H9 (cell line): ENCODE results near the gene RPS6KB2. TPM values are rescaled to one million over a fixed set of nuclear protein-coding genes. Genes with fewer than 3 reads are reported as not detected.

Source experiments
- DNase-seq: peaks from one replicate; pipeline ENCODE4 v3.0.0-alpha.2; 2017
- H2AFZ ChIP-seq: one replicate; pipeline ENCODE4 v1.6.1; 2013; ENCODE audit warnings: mild to moderate bottlenecking, low read length, control low read depth, moderate library complexity
- H2AK5ac ChIP-seq: 2 replicates; pipeline ENCODE4 v1.6.1; 2013; ENCODE audit warnings: low read length, control low read depth, mixed read lengths; ENCODE audit not compliant: insufficient read length
- H2BK120ac ChIP-seq: one replicate; pipeline ENCODE4 v1.6.1; 2013; ENCODE audit warnings: low read depth, mild to moderate bottlenecking, low read length, control low read depth, inconsistent platforms; ENCODE audit not compliant: poor library complexity, severe bottlenecking
- H2BK12ac ChIP-seq: 2 replicates; pipeline ENCODE4 v1.6.1; 2013; ENCODE audit warnings: low read length, control low read depth, mixed read lengths, low read depth; ENCODE audit not compliant: insufficient read length
- H2BK15ac ChIP-seq: 2 replicates; pipeline ENCODE4 v1.6.1; 2013; ENCODE audit warnings: low read depth, low read length, control low read depth
- H2BK20ac ChIP-seq: one replicate; pipeline ENCODE4 v1.6.1; 2013; ENCODE audit warnings: low read depth, mild to moderate bottlenecking, low read length, control low read depth, inconsistent platforms; ENCODE audit not compliant: poor library complexity, severe bottlenecking
- H2BK5ac ChIP-seq: 2 replicates; pipeline ENCODE4 v1.6.1; 2013; ENCODE audit warnings: low read length, control low read depth, mixed read lengths; ENCODE audit not compliant: insufficient read length
- H3K14ac ChIP-seq: 2 replicates; pipeline ENCODE4 v1.6.1; 2013; ENCODE audit warnings: low read length, control low read depth; ENCODE audit not compliant: insufficient read depth
- H3K18ac ChIP-seq: 2 replicates; pipeline ENCODE4 v1.6.1; 2013; ENCODE audit warnings: low read depth, mild to moderate bottlenecking, mixed read lengths, low read length, control low read depth; ENCODE audit not compliant: insufficient read length
- H3K23ac ChIP-seq: 2 replicates; pipeline ENCODE4 v1.6.1; 2013; ENCODE audit warnings: low read length, control low read depth, mixed read lengths, low read depth; ENCODE audit not compliant: insufficient read length
- H3K23me2 ChIP-seq: 2 replicates; pipeline ENCODE4 v1.6.1; 2013; ENCODE audit warnings: low read depth, mild to moderate bottlenecking, mixed read lengths, low read length, control low read depth; ENCODE audit not compliant: insufficient read length, poor library complexity, severe bottlenecking
- H3K27ac ChIP-seq: 2 replicates; pipeline ENCODE4 v1.5.1; 2013; ENCODE audit warnings: low read length, control low read depth, mixed read lengths, low read depth; ENCODE audit not compliant: insufficient read length
- H3K27me3 ChIP-seq: 2 replicates; pipeline ENCODE4 v1.6.1; 2013; ENCODE audit warnings: low read length, control low read depth, inconsistent platforms; ENCODE audit not compliant: insufficient read depth
- H3K4ac ChIP-seq: 2 replicates; pipeline ENCODE4 v1.6.1; 2013; ENCODE audit warnings: low read depth, mild to moderate bottlenecking, control low read depth, inconsistent platforms, low read length, moderate library complexity
- H3K4me1 ChIP-seq: 2 replicates; pipeline ENCODE4 v1.6.1; 2013; ENCODE audit warnings: low read length, control low read depth, inconsistent platforms; ENCODE audit not compliant: insufficient read depth
- H3K4me2 ChIP-seq: 2 replicates; pipeline ENCODE4 v1.6.1; 2013; ENCODE audit warnings: low read length, control low read depth, mixed read lengths; ENCODE audit not compliant: insufficient read length, insufficient read depth
- H3K56ac ChIP-seq: 2 replicates; pipeline ENCODE4 v1.6.1; 2013; ENCODE audit warnings: low read depth, mild to moderate bottlenecking, mixed read lengths, low read length, control low read depth; ENCODE audit not compliant: insufficient read length
- H3K79me1 ChIP-seq: 2 replicates; pipeline ENCODE4 v1.6.1; 2013; ENCODE audit warnings: low read depth, mild to moderate bottlenecking, moderate library complexity, low read length, control low read depth, inconsistent platforms; ENCODE audit not compliant: insufficient read depth, poor library complexity, severe bottlenecking
- H3K79me2 ChIP-seq: 2 replicates; pipeline ENCODE4 v1.6.1; 2013; ENCODE audit warnings: low read length, control low read depth, inconsistent platforms; ENCODE audit not compliant: insufficient read depth
- H3K9ac ChIP-seq: 2 replicates; pipeline ENCODE4 v1.6.1; 2013; ENCODE audit warnings: low read length, control low read depth, mixed read lengths; ENCODE audit not compliant: insufficient read length; ENCODE audit errors: extremely low read depth
- H3K9me3 ChIP-seq: one replicate; pipeline ENCODE4 v1.6.1; 2013; ENCODE audit warnings: low read depth, low read length, inconsistent platforms; ENCODE audit not compliant: control insufficient read depth
- H3T11ph ChIP-seq: one replicate; pipeline ENCODE4 v1.6.1; 2013; ENCODE audit warnings: mild to moderate bottlenecking, low read length, control low read depth, inconsistent platforms
- H4K20me1 ChIP-seq: one replicate; pipeline ENCODE4 v1.6.1; 2013; ENCODE audit not compliant: control insufficient read depth, insufficient read length, insufficient read depth
- H4K5ac ChIP-seq: 2 replicates; pipeline ENCODE4 v1.6.1; 2013; ENCODE audit warnings: low read depth, mild to moderate bottlenecking, mixed read lengths, low read length, control low read depth; ENCODE audit not compliant: insufficient read length
- H4K8ac ChIP-seq: replicated peaks from 2 replicates; pipeline ENCODE4 v1.6.1; 2013; ENCODE audit warnings: low read length, control low read depth, mixed read lengths, low read depth; ENCODE audit not compliant: insufficient read length
- H4K91ac ChIP-seq: 2 replicates; pipeline ENCODE4 v1.6.1; 2013; ENCODE audit warnings: low read depth, mild to moderate bottlenecking, moderate library complexity, mixed read lengths, low read length, control low read depth; ENCODE audit not compliant: insufficient read length
- H3K27ac Mint-ChIP-seq, 3 experiments: 2 replicates in 2 of 3; 3 replicates in 1 of 3; pipeline ENCODE4 v1.8.0; 2020 to 2021; ENCODE audit warnings: mixed read lengths in 3 of 3, mild to moderate bottlenecking in 1 of 3, moderate library complexity in 1 of 3
- H3K27me3 Mint-ChIP-seq: 2 replicates; pipeline ENCODE4 v1.8.0; 2021; ENCODE audit warnings: low read depth, mild to moderate bottlenecking, moderate library complexity, mixed read lengths
- H3K36me3 Mint-ChIP-seq, 3 experiments: 2 replicates in 2 of 3; 3 replicates in 1 of 3; pipeline ENCODE4 v1.8.0; 2020 to 2021; ENCODE audit warnings: low read depth in 3 of 3, mixed read lengths in 3 of 3; ENCODE audit not compliant: insufficient read depth in 1 of 3
- H3K4me1 Mint-ChIP-seq, 2 experiments: 2 replicates each; pipeline ENCODE4 v1.8.0; 2020; ENCODE audit warnings: mixed read lengths in 2 of 2
- H3K4me3 Mint-ChIP-seq, 2 experiments: 2 replicates in 1 of 2; 3 replicates in 1 of 2; pipeline ENCODE4 v1.8.0; 2020 to 2021; ENCODE audit warnings: mild to moderate bottlenecking in 2 of 2, mixed read lengths in 2 of 2, moderate library complexity in 1 of 2
- H3K9me3 Mint-ChIP-seq, 2 experiments: 2 replicates in 1 of 2; 3 replicates in 1 of 2; pipeline ENCODE4 v1.8.0; 2020; ENCODE audit warnings: mild to moderate bottlenecking in 2 of 2, mixed read lengths in 2 of 2, moderate library complexity in 1 of 2
- CTCF ChIP-seq: fragments of 200-600 bp; sonication (generic); conservative IDR thresholded peaks from 3 replicates; pipeline ENCODE4 v1.8.0; 2021; ENCODE audit warnings: antibody characterized with exemption, mild to moderate bottlenecking
- WGBS: extraction: QIAGEN DNeasy Blood & Tissue Kit; methylation state at CpG from one replicate; pipeline ENCODE4 v1.1.7; 2013; ENCODE audit warnings: missing lambda C conversion rate, low lambda C conversion rate, mixed read lengths; ENCODE audit not compliant: insufficient read length; ENCODE audit errors: extremely low coverage; 5-methylcytosine and 5-hydroxymethylcytosine counted together
- total RNA-seq: library from RNA; stranded (reverse); gene quantifications from 2 replicates; pipeline ENCODE4 v1.2.1, GENCODE V29; 2021

The RPS6KB2 gene
- total RNA-seq, 1 experiment from 2014 or later = 51.7 TPM

- Histone ChIP-seq H2BK20ac (no peak overlapping the region), H2AFZ (no peak overlapping the region), H3K23me2 (no peaks in the 10 kb centered on the region), H3K4me1 (no peaks in the 10 kb centered on the region), H3K18ac (no peak overlapping the region), H3K79me1 (no peaks in the 10 kb centered on the region), H3K4me2 (no peak overlapping the region), H3K56ac (no peak overlapping the region), H3K23ac (no peak overlapping the region), H3K27me3 (no peaks in the 10 kb centered on the region), H3T11ph (no peak overlapping the region), H2BK15ac (no peak overlapping the region), H3K79me2 (no peaks in the 10 kb centered on the region), H3K27ac (no peak overlapping the region), H4K5ac (no peak overlapping the region), H4K91ac (no peak overlapping the region), H4K20me1 (no peaks in the 10 kb centered on the region), H4K8ac (no peak overlapping the region), H2BK5ac (no peak overlapping the region), H2BK12ac (no peak overlapping the region), H3K9ac (no peak overlapping the region), H2BK120ac (no peak overlapping the region), H3K14ac (no peak overlapping the region), H3K9me3 (no peaks in the 10 kb centered on the region), H2AK5ac (no peak overlapping the region), H3K4ac (no peak overlapping the region)
- Mint-ChIP-seq H3K9me3 (no peaks in the 10 kb centered on the region), H3K4me3 (peak overlapping the region in 1 of 2 experiments; percentile 55; a peak in 2 of 5 replicates), H3K27me3 (peaks cover 49% of the 10 kb centered on the region), H3K36me3 (no peaks in the 10 kb centered on the region), H3K27ac (no peak overlapping the region; a peak in 1 of 7 replicates), H3K4me1 (peaks cover 14 to 28% of the 10 kb centered on the region in 2 experiments)
- peak; percentile 93 for DNase-seq
- WGBS = no CpG with 5 or more reads among the region's 13 CpGs
- TF ChIP-seq CTCF = no peak
Observed at GRCh38 chr11:67409781-67410368, 18.4 kb upstream of the RPS6KB2 start.
